Gastrocnemius medialis (tissue), 4 donors: ENCODE data around the gene SLC66A1. TPM values are rescaled to one million over a fixed set of nuclear protein-coding genes. Genes with fewer than 3 reads are reported as not detected.

Experiments
- ATAC-seq, 2 donors: fragments of 150-250 bp; one replicate each; pipeline ENCODE4 v1.9.1; 2016
- DNase-seq, 2 donors: peaks; one replicate each; pipeline ENCODE4 v3.0.0-alpha.2; 2019
- H3K27ac ChIP-seq, 4 donors: fragments of 200-600 bp; sonication (generic); 1 replicate in 1 of 4; 2 replicates in 3 of 4; pipeline ENCODE4 v1.5.1; 2016 to 2018; ENCODE audit warnings: mild to moderate bottlenecking in 2 of 4, moderate library complexity in 1 of 4
- H3K27me3 ChIP-seq, 3 donors: fragments of 200-600 bp; sonication (generic) in 2 of 3; 1 replicate in 1 of 3; 2 replicates in 2 of 3; pipeline versions ENCODE4 v1.5.1 to v1.6.0; 2016 to 2019; ENCODE audit warnings: mild to moderate bottlenecking in 1 of 3, moderate library complexity in 1 of 3
- H3K36me3 ChIP-seq, 2 donors: fragments of 200-600 bp; sonication (generic) in 1 of 2; one replicate each; pipeline ENCODE4 v1.5.1; 2017 to 2018
- H3K4me1 ChIP-seq, 2 donors: fragments of 200-600 bp; sonication (generic) in 1 of 2; one replicate each; pipeline ENCODE4 v1.5.1; 2016 to 2017; ENCODE audit warnings: mild to moderate bottlenecking in 2 of 2
- H3K4me3 ChIP-seq, 4 donors: fragments of 200-600 bp; sonication (generic) in 3 of 4; 1 replicate in 1 of 4; 2 replicates in 3 of 4; pipeline ENCODE4 v1.5.1; 2016 to 2019; ENCODE audit warnings: mild to moderate bottlenecking in 2 of 4
- H3K9me3 ChIP-seq, 3 donors: fragments of 200-600 bp; sonication (generic) in 2 of 3; 1 replicate in 1 of 3; 2 replicates in 2 of 3; pipeline ENCODE4 v1.5.1; 2016 to 2019
- POLR2A ChIP-seq, 2 donors: fragments of 450-650 bp; IDR thresholded peaks; one replicate each; pipeline ENCODE4 v1.6.1; 2017; ENCODE audit warnings: antibody characterized with exemption in 2 of 2, mild to moderate bottlenecking in 2 of 2, moderate library complexity in 2 of 2
- in situ Hi-C, 4 donors: fragments of 200-750 bp; cut with MboI; loops; one replicate each; pipeline versions ENCODE4 v1.15.0 to v1.8.0; 2017; ENCODE audit warnings: low sequenced_read_pairs in 4 of 4
- intact Hi-C: fragments of 100-400 bp; cut with DNase I; formaldehyde crosslinking; loops from one replicate; pipeline ENCODE4 v1.15.1; 2023; ENCODE audit warnings: low total_unique reads
- total RNA-seq, 4 donors: library from RNA; depleted of rRNA; stranded (reverse); fragments of >200 nt; gene quantifications; one replicate each; pipeline versions ENCODE4 v1.1.0 to v1.2.3, GENCODE V29; 2016
- TF ChIP-seq, protein P1 (sequence below), 5 experiments: fragments of 450-650 bp in 3 of 5; fragments of 200-600 bp in 2 of 5; sonication (generic) in 2 of 5; IDR thresholded peaks in 4 of 5; conservative IDR thresholded peaks in 1 of 5; 1 replicate in 4 of 5; 2 replicates in 1 of 5; pipeline ENCODE4 v1.5.1; 2016 to 2019; ENCODE audit warnings: antibody characterized with exemption in 5 of 5, mild to moderate bottlenecking in 3 of 5, moderate library complexity in 3 of 5

SLC66A1 gene
- total RNA-seq, 4 donors from 2014 or later = 13.9 to 30.0 (median 19.3) TPM

DNA sequence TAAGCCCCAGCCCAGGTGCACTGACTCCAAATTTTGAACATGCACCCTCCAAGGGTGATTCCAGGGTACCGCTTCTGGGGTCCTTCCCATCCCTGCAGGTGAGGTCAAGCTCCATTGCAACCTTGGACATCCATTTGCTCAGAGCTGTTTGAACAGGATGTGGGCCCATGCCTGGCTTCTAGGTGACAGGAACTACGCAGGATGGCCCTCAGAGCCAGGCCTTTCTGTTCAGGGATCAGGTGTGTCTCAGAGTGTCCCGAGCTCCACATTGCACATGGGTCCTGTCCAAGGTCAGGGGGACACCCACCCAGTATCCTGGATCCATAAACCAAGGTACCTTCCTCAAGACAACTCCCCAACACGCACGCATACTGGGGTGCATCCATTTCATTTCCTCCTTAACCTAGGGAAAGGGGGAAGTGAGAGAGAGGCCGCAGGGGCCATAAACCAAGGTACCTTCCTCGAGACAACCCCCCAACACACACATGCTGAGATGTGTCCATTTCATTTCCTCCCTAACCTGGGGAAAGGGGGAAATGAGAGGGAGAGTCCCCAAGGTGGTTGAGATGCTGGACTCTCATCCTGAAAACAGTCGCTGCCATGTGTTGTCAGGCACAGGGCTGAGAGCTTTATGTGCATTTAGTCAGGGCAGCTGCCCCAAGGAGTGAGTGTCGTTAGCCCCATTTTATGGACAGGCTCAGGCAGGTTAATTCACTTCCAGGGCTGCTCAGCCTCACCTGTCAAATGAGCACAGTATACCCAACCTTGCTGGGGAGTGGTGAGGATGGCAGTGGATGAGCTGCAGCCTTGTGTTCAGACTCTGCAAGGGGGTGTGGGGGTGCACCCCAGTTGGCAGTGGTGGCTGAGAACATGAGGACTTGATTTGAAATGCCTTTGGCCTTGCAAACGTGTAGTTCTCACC lies 2.1 kb downstream of the SLC66A1 start:
- intact Hi-C loops = loop anchor here (2.0 to 10.0 kb wide), 3 partner anchors 62 to 341 kb away; partner anchors contain the start of genes EMC1 and MRTO4
- H3K4me3 ChIP-seq = no peak overlapping the region
- no peaks in the 10 kb centered on the region for H3K9me3 ChIP-seq
- ATAC-seq = no peak
- no peaks in the 10 kb centered on the region for H3K27me3 ChIP-seq
- in situ Hi-C loops = no loop called here
- no peak for DNase-seq
- peaks cover 19 to 20% of the 10 kb centered on the region in 2 donors for H3K4me1 ChIP-seq
- peaks cover 0 to 17% of the 10 kb centered on the region in 2 donors for H3K36me3 ChIP-seq
- H3K27ac ChIP-seq = no peak overlapping the region
- no peak for TF ChIP-seq POLR2A (IDR thresholded peaks at IDR 0.05)
- TF ChIP-seq, protein P1, sequence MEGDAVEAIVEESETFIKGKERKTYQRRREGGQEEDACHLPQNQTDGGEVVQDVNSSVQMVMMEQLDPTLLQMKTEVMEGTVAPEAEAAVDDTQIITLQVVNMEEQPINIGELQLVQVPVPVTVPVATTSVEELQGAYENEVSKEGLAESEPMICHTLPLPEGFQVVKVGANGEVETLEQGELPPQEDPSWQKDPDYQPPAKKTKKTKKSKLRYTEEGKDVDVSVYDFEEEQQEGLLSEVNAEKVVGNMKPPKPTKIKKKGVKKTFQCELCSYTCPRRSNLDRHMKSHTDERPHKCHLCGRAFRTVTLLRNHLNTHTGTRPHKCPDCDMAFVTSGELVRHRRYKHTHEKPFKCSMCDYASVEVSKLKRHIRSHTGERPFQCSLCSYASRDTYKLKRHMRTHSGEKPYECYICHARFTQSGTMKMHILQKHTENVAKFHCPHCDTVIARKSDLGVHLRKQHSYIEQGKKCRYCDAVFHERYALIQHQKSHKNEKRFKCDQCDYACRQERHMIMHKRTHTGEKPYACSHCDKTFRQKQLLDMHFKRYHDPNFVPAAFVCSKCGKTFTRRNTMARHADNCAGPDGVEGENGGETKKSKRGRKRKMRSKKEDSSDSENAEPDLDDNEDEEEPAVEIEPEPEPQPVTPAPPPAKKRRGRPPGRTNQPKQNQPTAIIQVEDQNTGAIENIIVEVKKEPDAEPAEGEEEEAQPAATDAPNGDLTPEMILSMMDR (IDR thresholded peaks at IDR 0.05 in 4 of 5, conservative IDR thresholded peaks at IDR 0.05 in 1 of 5) = no peak

DNA sequence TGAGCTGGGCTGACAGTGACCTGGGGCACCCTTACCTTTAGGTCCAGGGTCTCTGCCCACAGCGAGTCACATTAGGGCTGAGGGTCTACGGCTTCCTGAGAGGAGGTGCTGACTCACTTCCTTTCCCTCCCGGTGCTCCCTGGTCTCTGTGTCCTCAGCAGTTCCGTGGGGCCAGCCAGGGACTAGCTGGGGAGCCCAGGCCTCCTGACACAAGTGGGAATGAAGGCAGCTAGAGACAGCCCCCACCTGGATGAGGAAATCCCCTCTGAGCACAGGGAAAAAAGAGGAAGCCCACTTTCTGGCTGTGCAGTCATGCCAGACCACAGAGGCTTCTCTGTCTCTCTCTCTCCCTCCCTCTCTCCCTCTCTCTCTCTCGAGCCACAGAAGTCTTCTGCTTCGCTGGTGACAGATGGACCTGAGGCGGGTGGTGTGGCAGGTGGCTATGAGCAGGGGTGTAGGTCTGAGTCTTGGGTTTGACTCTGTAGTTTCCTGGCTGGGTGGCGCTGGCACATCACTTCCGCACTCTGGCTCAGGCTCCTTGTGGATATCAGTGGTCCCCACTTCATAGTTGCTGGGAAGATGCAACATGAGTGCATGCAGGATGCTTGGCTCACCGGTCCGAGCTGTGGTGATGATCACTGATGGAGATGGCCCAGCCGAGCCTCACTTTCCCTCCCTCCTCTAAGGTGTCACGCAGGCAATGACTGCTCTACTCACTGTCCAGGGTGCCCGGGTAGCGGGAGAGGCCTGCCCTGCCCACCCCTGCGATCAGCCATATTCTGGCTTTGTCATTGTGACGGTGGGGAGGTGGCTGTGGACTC lies 3.5 kb downstream of the SLC66A1 start:
- Histone ChIP-seq H3K27ac (no peak overlapping the region), H3K27me3 (no peaks in the 10 kb centered on the region), H3K4me3 (no peak overlapping the region), H3K4me1 (peaks cover 18 to 19% of the 10 kb centered on the region in 2 donors), H3K36me3 (peaks cover 0 to 22% of the 10 kb centered on the region in 2 donors), H3K9me3 (no peaks in the 10 kb centered on the region)
- in situ Hi-C loops = no loop called here
- DNase-seq = no peak
- ATAC-seq = no peak
- intact Hi-C loops = loop anchor here (1.0 to 10.0 kb wide), 2 partner anchors 21 to 339 kb away; no protein-coding TSS in a partner anchor
- TF ChIP-seq, protein P1 (IDR thresholded peaks at IDR 0.05 in 4 of 5, conservative IDR thresholded peaks at IDR 0.05 in 1 of 5) = no peak
- TF ChIP-seq POLR2A (IDR thresholded peaks at IDR 0.05) = no peak

DNA sequence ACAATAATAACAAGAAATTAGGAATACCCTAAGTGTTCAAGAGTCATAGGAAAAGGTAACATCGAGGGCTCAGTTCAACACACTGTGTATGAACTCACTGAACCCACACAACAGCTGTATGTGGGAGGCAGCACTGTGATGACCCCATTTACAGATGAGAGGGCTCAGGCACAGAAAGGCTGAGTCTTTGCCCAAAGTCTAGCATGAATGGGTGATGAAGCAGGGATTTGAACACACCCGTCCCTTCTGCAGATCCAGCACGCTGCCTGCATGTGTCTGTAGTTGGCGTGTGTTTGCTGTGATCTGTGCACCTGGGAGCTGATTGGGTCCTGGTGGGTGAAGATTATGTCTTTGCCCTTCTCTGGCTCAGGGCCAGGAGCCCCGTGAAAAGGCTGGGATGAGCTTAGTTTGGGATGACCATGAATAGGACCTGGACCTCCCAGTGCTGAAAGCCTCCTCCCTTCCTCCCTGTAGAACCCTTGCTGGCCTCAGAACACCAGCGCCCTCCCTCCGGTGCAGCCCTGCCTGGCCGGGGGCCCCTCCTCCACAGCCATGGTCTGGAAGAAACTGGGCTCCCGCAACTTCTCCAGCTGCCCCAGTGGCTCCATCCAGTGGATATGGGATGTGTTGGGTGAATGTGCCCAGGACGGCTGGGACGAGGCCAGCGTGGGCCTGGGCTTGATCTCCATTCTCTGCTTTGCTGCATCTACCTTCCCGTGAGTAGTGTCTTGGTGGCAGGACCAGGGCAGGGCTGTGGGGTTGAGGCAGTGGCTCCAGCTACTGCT lies 5.2 kb downstream of the SLC66A1 start:
- peaks cover 9 to 10% of the 10 kb centered on the region in 2 donors for H3K4me1 ChIP-seq
- no peaks in the 10 kb centered on the region for H3K9me3 ChIP-seq
- H3K36me3 ChIP-seq = peaks cover 0 to 22% of the 10 kb centered on the region in 2 donors
- DNase-seq (no peak), ATAC-seq (no peak)
- no peak overlapping the region for H3K4me3 ChIP-seq
- in situ Hi-C loops (no loop called here), intact Hi-C loops (loop anchor here (10.0 kb wide), 1 partner anchor 337 kb away; no protein-coding TSS in a partner anchor)
- no peak overlapping the region for H3K27ac ChIP-seq
- TF ChIP-seq, protein P1 (IDR thresholded peaks at IDR 0.05 in 4 of 5, conservative IDR thresholded peaks at IDR 0.05 in 1 of 5) = no peak
- no peak for TF ChIP-seq POLR2A (IDR thresholded peaks at IDR 0.05)
- no peaks in the 10 kb centered on the region for H3K27me3 ChIP-seq

- TF ChIP-seq POLR2A (IDR thresholded peaks at IDR 0.05) = no peak
- TF ChIP-seq, protein P1 (IDR thresholded peaks at IDR 0.05 in 4 of 5, conservative IDR thresholded peaks at IDR 0.05 in 1 of 5) = no peak
- peaks cover 0 to 35% of the 10 kb centered on the region in 2 donors for H3K36me3 ChIP-seq
- no peak overlapping the region for H3K27ac ChIP-seq
- intact Hi-C loops = loop anchor here (10.0 kb wide), 1 partner anchor 336 kb away; no protein-coding TSS in a partner anchor
- H3K9me3 ChIP-seq = no peaks in the 10 kb centered on the region
- no peaks in the 10 kb centered on the region for H3K4me1 ChIP-seq
- in situ Hi-C loops = no loop called here
- H3K27me3 ChIP-seq = no peaks in the 10 kb centered on the region
- ATAC-seq (no peak), DNase-seq (no peak)
- H3K4me3 ChIP-seq = no peak overlapping the region
Observed at GRCh38 chr1:19319196-19319595, 7.1 kb downstream of the SLC66A1 start.
